ENCODE data around the gene DCP2.

Gene DCP2

DNA sequence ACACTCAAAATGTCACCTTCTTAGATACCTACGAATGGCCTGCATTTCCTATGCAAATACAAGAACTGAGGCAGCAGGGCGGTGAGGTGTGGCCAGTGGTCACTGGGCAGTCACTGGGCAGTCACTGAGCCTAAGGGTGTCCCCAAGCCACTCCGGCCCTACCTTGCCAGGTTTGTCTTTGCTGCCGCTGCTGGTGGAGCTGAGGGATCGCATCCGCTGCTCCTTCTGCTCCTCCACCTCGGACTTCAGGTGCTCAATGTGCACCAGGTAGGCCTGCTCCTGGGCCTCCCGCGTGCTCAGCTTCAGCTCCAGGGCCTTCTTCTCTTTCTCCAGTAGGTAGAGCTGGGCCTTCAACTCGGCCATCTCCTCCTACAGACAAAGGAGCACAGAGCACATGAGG, 72.3 kb downstream of the DCP2 start:
- DNase-seq = no peak

DNA sequence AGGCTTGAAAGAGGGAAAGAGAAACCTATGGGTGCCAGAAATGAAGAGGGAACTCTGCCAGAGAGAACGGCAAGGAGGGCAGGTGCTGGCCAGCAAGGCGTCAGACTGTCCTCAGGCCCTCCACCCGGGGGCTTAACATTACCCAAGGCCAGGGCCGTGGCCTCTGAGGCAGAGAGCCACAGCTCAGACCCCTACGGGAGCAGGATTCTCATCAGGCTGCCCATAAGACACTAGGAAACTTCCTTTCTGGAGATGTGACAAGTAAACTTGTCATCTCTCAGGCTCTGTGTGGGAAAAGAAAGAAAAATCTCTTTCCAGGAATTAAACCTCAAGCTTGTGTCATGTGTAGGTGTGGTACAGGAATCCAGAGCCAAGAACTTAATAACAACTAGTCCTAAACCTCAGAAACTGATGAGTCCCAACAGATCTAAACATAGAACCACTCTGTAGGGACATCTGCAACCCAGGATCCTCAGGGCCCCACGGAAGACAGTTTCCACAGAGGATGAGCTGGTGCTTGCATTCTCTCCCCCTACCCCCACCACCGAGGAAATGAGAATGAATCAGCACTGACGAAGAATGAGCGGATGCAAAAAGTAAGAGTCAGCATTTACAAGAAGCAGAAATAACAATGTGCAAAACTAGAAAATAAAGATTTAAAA, 74.3 kb downstream of the DCP2 start:
- no peak for DNase-seq

DNA sequence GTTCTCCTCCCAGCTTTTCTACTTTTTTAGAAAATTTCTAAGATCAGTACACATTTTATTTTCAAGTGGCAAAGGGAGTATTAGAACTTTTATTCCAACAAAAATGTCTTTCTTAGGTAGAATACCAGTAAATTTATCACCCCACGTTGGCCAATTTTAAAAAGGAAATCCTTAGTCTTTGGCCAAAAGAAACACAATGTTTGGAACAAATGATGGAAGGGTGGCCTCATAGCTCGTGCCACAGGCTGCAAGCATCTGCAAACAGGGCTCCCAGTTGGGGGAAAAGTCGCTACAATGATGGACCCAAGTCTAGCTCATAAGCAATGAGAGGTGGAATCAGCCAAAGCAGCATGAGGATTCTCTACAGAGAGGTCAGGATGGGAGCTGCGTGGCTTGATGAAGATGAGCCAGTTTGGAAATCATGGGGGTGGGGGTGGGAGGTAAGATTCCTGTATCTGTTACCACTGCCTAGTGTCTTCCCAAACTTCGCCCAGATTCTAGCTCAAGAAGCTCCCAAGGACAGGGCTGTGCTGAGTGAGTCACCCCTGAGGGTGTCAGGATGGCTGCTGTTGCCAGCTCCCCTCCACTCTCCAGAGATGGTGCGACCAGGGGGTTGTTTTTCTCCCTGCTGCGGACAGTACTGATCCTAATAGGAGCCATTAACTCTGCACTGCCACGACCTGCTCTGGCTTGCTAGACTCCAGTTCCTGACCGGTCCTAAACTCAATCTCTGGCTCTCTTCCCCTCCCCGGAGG, 75.6 kb downstream of the DCP2 start:
- no peak for DNase-seq

DNA sequence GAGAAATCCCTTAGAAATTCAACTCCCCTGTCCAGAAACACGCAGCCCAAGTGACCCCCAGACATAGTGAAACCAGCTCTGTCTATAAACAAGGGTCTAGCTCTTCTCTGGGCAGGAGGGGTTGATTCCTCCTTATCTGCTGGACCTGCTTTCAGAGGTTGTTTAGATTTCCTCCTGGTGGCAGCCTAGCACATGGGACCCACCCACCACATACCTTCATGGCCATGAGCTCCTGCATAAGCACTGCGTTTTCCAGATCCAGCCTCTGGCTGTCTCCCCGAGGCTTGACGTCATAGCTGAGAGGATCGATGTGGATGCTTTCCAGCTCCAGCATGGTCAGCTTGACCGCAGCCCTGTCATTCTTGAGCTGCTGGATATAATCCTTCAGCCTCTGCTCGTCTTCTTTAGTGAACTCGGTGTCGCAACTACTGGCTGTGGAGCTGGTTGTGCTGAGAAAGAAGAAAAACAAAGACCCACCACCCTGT, 77.0 kb downstream of the DCP2 start:
- DNase-seq = no peak

DNA sequence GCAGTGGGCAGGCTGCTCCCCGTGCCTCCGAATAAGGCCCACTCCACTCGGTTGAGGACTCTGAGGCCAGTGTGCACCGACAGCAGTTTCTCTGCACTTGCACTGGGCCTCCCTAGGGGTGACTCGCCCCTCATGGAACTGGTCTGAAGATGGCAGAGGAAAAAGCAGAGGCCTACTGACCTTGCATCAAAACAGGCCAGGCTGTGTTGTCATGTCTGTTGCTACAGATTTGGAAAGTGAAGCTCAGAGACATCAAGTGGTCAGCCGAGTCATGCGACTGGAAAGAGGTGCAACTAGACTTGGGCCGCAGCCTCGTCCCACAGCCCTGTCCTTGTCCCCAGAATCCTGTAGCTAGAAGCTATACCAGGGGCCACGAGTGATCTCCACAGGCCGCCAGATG, 78.3 kb downstream of the DCP2 start:
- no peak for DNase-seq

DNA sequence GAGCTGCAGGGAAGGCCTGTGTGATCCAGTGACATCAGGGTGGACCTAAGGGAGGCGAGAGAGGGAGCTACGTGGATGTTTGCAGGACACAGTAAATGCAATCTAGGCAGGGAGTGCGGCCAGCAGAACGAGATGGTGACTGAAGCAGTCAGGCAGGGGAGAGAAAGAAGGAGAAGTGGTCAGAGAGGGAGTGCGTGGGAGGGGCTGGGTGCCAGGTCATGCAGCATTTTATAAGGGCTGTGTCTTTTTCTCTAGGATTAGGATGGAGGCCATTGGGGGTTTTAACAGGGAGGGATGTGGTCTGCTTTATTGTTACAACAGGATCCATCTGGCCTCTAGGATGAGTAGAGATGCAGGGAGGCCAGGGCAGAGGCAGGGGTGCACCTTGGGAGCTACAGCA, 80.4 kb downstream of the DCP2 start:
- no peak for DNase-seq

DNA sequence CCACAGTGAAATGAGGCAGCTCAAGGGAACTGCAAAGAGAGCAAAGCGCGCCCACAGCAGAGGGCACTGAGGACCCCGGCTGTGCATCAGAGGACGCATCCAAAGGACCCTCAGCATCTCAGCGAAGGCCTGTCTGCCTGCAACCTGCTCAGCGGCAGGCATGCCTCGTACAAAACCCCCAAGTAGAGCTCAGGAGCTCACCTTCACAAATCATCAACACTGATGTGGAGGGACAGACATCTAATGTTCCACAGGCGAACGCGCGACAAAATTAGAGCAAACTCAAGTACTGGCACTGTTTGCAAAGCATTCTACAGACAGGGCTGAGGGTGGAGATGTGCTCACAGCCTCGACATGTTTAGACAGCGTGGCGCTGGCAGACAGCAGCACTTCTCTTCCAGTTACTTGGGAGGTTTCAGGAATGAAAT, 81.0 kb downstream of the DCP2 start:
- DNase-seq = no peak

DNA sequence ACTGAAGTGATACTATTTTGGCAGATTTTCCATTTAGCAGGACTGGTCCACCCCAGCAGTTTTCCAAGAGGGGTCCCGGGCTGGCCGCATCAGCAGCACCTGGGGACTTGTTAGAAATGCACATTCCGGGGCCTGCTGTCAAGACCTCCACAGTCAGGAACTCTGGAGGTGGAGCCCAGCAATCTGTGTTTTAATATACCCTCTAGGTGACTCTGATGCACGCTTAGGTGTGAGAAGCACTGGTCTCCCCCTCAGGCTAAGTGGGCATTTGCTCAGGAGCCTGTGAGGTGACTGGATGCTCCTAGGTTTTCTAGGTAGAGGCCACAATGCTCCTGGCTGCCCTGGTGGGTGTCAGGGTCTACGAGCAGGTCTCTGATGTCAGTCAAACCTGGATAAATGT, 81.7 kb downstream of the DCP2 start:
- DNase-seq = no peak

DNA sequence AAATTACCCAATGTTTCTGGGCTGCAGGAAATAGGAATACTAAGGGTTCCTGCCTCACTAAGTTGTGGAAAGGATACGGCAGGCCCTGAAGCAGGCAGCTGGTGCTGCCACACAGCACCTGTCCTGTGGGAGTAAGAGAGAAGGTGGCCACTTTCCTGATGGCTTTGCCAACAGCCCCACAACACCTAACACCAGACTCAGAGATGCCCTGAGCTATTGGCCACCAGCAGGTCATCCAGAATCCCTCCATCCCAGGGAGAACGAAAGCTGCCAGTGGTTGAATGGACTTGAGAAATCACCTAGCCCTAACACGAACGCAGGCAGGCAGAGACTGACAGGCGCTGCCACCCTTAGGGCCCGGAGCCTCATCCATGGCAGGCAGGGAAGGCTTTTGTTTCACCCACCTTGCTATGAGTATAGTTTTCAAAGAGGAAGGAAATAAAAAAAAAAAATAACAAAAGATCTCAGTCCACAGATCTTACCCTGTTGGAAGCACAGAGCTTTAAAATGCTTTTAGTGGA, 82.2 kb downstream of the DCP2 start:
- no peak for DNase-seq

DNA sequence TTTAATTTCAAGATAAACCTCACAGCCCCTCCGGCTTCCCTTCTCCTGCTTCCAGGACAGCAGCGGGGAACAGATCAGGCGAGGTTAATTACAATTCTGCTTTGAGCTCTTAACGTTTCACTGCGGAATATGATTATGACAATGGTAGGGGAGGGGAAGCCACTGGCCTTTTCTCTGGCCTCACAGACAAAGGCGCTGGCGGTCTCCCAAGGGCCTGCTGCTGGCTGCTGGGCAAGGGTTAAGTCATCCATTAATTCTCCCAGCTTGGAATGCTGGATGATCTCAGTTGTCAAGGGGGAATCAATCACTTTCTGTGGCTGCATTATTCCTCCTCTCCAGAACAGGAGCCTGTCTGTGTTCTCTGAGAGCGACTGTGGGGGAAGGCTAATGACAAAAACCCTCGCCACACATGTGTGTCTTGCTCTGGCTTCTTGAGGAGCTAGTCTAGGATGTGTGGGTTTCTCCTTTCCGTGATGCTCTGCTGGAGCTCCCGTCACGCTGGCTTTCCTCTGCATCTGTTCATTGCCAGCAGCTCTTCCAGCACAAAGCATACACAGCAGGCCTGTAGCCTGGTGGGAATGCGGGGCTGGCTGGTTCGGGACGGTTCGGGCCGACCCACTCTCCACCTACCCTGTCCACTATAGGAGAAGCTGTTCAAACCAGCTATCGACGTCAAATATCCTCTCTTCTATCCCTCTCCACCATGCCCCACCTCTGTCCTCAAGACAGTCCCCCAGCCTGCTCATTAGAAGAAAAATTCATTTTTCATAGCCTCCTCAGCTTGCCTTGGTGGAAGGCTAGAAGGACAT, 82.8 kb downstream of the DCP2 start:
- no peak for DNase-seq

DNA sequence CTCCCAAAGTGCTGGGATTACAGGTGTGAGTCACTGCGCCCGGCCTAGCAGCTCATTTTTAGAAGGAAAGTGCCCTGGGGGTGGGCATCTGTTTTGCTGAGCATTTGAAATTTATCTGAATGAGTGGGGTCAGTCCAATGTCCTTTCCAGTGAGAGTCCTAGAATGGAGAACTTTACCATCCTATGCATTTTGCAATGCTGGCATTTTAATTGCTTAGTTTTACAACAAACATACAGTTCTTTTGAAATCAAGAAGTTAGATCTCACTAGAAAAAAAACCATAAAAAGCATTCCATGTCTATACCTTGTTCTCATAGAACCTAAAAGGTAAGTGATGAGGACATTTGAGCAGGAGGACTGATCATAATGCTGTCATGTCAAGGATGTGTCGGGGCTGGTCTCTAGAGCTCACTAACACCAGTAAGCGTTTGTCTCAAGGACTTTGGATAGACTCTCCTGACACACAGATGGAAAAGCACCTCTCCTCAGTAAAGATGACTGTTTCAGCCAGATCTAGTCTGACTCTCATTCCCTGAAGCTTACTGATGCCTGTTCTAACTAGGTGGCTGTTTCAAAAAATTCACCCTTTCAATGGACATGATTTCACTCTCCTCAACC, 83.9 kb downstream of the DCP2 start:
- no peak for DNase-seq

DNA sequence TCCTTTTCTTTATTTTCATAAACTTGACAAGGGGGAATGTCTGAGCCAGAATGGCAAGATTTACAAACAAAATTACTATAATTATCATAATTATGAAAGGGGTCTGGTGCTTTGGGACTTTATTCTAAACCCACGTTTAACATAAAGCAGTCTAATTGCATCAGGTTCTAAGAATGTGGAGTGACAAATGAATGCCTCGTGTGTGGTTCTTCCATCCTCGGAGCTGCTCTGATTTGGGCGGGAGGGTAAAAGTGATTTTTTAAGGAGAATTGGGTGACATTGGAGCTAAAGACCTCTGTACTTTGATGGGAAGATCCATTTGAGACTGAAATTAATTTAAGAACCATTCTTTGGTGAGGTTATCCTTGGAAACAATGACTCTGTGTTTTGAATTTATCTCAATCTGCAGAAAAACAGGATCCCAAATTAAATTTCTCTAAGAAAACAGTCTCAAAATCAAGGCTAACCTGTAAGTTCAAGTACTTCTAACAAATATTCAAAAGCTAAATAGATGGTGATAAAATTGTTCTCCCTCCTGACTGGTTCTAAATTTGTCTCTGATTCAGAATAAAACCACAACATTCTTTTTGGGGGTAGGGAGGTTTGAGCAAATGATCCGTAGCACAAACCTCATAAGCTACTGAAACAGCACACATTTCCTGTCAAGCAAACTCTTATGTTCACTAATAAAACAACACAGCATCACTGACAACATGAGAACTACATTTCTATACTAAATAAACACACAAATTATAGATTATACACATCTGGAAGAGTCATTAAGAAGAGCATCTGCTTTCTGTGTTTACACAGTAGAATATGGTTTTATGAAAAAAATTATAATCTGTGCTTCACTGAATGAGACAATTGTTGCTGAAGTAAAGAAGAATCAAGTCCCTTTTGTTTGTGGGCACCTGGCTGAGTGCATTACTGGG, 85.5 kb downstream of the DCP2 start:
- no peak for DNase-seq

DNA sequence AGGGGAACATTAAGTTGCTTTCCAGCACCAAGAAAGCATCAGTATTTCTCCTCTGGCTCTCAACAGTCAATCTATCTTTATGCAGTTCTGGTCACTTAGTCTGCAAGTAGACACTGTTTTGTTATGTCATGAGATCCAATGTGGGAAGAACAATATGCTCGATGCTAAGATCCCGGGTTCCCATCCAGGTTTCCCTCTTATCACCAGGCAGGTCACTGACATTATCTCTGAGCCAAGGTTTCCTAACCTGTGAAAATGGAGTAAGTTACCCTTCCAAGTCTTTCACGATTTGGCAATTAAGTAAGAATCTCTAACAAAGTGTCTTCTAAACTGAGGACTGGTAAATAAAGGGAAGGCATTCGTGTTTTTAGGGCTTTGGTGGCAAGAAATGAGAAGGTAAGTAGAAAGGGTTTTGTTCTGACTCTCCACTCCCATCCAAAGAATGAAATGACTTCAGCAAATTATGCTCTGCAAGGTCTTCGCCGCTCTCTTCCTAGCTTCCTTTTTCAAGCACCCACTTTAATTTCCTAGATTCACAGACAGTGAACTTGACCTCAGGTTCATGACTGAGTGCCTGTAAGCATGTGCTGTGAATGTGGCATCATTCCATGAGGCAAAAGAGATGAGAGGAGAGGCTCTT, 86.4 kb downstream of the DCP2 start:
- no peak for DNase-seq

DNA sequence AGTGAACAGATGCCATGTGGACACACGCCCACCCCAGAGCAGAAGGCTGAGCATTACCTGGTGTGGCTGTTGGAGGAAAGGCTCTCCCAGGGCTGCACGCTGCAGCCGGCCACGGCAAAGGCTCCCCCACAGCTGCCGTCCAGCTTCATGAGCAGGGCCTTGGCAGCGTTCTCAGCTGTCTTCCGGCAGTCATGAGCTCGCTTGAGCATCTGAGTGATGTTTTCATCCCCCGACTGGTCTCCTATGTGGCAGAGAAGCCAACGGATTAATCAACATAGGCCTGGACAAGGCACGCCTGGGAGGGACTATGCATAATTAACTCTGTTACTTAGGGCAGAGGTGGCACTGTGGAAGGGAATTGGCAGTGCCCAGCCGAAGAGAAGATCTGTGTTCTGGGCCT, 87.3 kb downstream of the DCP2 start:
- DNase-seq = no peak

DNA sequence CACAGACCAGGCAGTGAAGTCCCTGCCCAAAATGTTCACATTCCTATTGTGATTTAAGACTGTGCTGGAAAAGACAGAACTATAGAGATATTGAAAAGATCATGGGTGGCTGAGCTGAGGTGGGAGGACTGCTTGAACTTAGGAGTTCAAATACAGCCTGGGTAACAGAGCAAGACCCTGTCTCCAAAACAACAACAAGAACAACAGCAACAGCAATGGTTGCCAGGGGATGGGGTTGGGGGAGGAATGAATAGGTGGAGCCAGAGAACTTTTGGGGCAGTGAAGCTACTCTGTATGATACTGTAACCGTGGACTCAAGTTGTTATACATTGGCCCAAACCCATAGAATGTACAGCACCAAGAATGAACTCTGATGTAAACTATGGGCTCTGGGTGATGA, 88.2 kb downstream of the DCP2 start:
- no peak for DNase-seq

DNA sequence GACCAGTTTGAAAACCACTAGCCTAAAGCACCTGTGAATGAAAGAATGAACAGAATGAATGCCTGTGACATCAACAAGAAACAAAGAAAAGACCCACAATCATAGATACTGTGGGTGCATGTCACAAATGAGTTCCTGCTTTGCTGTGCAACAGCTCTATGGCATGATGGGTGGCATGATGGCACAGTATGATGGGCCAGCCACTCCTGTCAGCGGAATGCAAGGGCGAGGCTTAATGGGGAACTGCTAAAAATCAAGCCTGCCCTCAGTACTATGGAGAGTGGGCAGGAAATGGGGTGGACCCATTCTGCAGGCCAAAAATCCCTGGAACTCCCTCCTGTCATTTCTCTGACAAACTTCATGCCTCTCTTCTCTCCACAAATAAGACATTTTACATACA, 89.0 kb downstream of the DCP2 start:
- no peak for DNase-seq

DNA sequence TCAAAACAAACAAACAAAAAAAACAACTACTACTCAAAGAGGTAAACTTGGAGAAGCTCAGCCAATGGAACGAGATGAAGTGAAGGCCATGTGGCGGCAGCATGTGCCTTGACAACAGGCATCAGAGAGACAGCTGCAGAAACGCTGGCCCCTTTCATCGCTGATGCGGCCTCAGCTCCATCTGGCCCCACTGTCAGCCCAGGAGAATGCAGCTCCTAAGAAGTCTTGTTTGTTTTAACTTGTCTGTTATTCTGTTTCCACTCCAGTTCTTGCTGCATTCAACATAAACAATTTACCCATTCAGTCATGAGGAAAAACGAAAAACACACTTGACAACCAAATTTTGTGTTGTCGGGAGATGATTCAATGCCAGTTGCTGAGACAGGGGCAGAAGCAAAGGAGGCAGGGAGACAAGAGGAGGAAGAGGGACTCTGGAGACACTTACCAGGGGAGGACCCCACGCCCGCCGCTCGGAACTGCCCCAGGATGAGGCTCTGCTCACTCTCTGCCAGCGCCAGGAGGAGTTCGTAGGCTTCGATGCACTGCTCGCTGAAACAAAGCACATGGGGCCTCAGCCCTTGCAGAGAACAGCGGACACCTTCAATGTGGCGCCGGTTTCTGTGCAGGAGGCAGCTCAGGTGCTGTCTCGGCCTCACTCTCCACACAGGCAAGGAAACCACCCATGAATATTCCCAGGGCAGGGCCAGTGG, 91.2 kb downstream of the DCP2 start:
- DNase-seq = no peak

DNA sequence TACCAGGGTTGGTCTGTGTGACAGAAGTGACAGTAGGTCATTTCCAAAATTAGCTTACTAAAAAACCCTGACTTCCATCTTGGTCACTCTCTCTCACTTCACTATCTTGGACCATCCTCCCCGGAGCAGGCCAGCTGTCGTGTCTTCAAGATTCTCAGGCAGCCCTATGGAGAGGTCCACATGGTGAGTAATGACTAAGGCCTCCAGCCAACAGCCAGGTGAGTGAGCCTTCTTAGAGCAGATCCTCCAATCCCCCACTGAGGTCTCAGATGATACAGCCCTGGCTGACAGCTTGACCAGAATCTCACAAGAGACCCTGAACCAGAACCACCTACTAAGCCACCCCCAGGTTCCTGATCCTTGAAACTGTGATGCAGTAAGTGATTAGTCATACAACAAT, 92.0 kb downstream of the DCP2 start:
- DNase-seq = no peak

Data from NCI-H82 (cell line).